CD4-positive, alpha-beta T cell treated with Interferon alpha-2 for 1 hour (primary cell): Measurements from ENCODE around the gene EPHA8.

Source experiments
- DNase-seq, 2 donors: peaks; one replicate each; pipeline ENCODE4 v3.0.0-alpha.2; 2020 to 2022

EPHA8 gene

DNA sequence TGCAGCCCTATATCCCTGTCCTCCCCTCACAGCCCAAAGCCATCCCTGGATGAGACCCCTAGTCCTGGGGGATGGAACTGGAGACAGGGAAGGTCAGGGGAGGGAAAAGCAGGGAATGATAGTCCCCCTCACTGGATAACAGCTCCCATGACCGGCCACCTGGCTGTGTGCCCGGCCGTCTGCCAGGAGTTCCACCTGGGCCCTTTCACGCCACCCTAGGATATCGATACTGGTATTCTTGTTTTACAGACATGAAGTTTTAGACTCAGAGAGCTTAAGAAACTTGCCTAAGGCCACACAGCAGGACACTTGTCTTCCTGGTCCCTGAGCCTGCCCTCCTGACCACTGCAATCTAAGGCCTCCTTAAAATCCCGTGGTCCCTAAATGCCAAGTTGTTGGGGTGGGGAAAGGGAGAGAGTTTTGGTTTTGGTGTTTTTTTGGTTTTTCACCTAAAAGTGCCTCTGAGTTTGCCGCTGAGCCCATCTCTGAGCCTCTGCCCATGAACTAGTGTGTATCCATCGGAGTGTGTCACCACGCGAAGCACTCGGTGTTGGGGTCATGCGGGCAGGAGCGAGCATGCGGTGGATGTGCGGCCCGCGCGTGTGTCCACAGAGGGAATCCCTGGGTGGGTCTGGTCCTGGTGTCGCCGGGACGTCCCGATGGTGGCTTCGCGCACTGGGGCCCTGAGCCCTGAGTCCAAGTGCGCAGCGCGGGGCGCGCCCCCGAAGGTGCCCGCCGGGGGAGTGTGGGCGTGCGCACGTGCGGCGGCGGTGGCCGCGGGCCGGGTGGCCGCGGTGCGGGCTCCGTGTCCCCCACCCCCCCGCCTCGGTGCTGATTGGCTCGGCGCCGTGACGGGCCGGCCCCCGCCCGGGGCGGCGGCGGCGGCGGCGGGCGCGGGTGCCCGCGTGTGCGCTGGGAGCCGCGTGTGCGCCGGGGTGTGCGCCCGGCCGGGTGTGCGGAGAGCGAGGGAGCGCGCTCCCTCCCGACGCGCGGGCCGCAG lies at the start of gene EPHA8:
EPHA8 (plus strand) TSS at position 906 of the 1,000 bp plus-strand sequence. CDS start 147 bp downstream, outside the sequence.
- DNase-seq = no peak

DNA sequence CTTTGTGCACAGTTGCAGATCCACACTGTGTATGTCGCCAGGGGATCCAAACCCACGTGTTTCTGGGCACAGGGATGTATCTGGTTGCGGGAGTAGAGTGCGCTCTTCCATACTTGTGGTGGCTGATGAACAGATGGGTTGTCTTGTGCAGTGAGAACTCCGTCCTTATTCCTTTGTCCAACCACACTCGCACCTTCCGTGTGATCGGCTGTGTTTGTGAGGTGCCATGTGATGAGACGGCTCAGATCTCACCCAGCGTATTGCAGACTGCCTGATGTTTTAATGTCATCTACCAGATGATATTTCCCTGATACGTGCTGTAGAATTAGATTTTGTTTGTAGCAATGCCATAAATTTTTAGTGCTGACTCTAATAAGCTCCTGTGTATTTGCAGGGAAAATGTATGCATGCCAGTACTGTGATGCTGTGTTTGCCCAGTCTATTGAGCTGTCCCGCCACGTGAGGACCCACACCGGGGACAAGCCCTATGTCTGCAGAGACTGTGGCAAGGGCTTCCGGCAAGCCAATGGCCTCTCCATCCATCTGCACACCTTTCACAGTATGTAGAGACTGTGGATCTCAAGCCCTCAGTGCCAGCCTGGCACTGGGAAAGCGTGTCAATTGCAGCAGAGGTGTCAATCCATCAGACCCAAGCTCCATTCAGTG lies 46.2 kb upstream of the EPHA8 start:
- DNase-seq = no peak

DNA sequence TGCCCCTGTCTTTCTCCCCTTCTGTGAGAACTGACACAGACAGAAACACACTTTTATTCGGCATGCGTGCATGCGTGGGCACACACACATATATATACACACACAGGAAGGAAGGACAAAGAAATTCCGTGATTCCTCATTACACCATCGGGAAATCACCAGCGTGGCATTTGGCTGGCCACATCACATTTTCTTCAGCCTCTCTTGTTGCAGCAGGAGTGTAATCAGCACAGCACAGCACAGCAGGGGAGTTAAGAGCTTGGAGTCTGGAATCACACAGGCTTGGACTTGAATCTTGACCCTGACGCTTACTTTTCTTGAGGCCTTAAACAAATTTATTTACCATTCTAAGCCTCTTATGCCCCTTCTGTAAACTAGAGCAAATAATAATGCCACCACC lies 45.3 kb upstream of the EPHA8 start:
- DNase-seq = no peak

DNA sequence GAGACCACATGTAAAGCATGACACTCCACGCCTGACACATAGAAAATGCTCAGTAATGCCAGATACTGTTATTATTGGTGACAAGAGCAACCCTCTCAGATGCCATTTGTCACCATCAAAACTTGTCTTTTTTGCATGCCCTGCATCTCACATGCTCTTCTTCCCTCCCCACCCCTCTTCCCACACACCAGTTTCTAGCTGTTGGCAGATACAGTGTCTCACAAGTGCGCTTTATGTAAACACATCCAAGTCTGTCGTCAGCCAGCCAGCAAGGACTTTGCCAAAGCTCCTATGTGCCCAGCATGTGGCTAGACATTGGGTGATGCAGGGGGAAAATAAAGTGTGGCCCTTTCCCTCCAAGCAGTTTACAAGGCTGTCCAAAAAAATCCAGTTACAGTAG lies 44.9 kb upstream of the EPHA8 start:
- DNase-seq = no peak

DNA sequence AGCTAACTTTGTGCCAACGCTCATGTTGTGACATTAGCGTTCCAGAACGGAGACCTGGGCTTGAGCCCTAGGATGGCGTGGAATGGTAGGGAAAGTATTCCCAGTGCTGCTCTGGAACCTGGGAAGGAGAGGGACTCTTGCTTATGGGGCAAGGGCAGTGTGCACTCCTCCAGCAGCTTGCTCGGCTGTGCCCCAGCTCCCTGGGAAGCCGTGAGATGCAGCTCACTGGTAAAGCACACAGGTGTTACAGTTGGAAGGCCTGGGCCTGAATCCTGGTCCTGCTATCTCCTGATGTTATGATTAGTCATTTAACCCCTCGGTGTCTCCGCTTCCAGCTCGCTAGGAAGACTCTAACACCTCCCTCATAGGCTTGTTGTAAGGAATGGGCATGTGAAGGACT lies 42.4 kb upstream of the EPHA8 start:
- DNase-seq = no peak

DNA sequence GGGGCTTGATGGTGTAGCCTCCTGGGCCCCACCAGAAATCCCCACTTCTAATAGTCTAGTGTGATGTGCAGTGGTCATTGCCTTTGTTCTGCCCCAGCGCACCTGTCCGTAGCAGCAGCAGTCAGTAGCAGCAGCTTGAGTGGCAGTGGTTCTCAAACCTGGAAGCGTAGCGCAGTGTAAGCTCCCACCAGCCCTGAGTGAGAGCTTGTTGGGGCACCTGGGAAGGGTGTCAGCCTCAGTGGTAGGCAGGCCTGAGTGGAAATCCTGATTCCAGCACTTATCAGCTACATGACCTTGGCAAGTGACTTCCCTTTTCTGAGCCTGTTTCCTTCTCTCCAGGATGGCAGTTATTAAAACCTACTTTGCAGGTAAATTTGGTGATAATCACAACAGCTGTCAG lies 41.6 kb upstream of the EPHA8 start:
- DNase-seq = no peak

DNA sequence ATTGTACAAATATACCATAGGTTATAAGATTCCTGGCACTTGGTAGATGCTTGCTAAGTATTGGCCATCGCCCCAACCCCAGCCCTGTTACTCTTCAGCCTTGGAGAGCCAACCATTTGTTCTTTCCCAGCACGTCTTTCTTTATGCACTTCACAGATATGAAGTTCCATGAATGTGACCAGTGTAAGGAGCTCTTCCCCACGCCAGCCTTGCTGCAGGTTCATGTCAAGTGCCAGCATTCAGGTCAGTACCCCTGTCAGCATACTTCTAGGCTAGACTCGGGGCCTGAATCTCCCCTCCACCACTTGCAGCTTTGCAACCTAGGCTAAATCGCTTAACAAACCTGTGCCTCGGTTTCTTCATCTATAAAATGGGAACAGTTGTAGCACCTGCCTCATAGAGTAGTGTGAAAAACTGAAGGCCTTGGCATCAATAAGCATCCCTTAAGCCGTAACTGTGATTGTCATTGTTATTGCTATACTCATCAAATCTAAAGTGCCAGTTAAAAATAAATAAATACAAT lies 41.0 kb upstream of the EPHA8 start:
- no peak for DNase-seq

DNA sequence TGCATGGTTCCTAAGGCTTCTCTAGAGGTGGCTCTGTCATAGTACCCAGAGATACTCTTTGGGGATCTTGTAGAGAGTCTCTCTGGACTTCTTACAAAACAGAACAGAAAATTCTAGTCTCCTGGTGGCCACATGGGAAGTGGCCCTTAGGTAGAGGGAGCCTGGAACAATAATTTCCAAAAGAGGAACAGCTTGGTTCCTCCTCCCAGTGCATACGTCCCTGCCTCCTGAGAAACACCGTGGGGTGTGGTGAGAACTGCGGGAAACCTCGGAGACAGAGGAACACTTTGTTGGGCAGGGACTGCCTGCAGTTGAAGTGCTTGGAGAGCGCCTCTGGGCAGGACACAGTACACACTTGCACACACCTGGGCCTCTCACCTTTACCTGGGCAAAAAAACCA lies 38.8 kb upstream of the EPHA8 start:
- no peak for DNase-seq

DNA sequence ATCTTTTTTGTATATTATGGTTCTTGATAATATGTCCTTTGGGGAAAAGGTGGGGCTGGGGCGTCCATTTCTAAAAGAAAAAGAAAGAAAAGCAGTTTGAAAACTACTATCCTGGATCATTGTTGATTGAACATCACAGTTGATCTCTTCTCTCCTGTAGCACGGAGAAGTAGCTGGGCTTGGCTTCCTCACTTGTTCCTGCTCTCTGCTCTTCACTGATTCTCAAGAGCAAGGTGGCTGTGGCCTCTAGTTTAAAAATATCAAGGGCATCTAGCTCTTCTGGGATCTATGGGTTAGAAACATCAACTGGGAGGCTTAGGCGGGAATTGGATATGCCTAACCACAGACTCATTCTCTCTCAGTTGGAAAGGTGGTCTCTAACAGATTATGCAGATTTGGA lies 38.1 kb upstream of the EPHA8 start:
- no peak for DNase-seq

DNA sequence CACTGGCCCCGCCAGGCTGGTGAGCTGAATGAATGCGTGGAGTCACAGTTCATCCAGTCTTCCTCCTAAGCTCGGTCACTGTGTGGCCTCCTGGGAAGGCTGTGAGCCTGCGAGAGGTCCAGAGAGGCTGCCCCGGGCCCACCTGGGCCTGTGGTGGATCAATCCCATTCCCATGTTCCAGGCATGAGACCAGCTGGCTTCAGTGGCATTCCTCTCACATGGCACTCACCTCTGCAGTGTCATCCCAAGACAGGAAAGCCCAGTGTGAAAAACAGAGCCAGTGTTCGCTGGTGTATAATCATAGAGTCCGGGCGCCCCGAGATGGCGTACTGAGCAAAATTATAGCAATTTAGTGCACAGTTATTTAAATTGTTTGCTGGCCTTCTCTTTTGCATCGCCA lies 37.6 kb upstream of the EPHA8 start:
- no peak for DNase-seq

DNA sequence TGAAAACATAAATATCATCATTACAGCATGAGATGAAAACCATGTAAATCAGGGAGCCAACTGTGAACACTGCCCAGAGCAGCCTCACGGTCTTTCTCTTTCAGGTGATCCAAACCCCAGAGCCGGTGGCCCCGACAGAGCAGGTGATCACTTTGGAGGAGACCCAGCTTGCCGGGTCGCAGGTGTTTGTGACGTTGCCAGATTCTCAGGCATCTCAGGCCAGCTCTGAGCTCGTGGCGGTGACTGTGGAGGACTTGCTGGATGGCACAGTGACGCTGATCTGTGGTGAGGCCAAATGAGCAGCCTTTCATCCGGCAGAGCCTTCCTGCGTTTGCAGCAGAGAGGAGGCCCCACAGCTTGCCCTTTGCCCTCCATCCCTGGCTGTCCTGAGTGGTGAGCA lies 37.2 kb upstream of the EPHA8 start:
- DNase-seq = no peak

DNA sequence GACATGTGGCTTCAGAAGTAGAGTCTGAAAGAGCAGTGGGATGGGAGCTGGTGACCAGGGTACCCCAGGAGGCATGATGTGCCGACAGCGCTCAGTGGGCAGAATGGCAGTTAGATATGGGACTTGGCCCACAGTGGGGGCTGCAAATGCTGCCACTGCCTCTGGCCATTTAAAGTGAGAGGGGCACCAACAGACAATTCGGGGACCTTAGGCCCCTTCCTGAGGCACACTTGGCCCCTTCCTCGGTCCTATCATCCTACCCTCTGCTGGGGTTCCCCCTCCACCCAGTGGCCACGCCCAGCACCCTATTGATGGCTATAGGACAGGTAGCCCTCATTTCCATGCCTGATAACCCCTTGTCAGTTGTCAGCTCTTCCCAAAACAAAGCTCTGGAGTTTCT lies 36.6 kb upstream of the EPHA8 start:
- DNase-seq = no peak

DNA sequence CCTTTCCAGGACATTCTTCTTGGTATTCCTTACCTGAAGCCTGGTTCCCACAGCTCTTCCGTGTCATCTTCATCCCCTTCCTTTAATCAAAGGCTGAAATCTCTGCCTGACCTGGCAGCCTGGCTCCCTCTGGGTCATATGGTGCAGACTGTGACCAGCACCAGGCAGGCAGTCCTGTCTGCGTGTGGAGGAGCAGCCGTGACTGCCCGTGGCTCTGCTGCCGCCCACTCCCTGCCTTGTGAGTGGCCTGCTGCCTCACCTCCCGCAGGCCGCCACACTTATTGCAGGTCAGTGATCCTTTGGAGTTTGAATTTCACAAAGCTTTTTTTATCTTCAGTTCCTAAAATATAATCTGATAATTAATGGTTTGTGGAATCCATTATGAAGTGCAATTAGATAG lies 36.2 kb upstream of the EPHA8 start:
- no peak for DNase-seq

DNA sequence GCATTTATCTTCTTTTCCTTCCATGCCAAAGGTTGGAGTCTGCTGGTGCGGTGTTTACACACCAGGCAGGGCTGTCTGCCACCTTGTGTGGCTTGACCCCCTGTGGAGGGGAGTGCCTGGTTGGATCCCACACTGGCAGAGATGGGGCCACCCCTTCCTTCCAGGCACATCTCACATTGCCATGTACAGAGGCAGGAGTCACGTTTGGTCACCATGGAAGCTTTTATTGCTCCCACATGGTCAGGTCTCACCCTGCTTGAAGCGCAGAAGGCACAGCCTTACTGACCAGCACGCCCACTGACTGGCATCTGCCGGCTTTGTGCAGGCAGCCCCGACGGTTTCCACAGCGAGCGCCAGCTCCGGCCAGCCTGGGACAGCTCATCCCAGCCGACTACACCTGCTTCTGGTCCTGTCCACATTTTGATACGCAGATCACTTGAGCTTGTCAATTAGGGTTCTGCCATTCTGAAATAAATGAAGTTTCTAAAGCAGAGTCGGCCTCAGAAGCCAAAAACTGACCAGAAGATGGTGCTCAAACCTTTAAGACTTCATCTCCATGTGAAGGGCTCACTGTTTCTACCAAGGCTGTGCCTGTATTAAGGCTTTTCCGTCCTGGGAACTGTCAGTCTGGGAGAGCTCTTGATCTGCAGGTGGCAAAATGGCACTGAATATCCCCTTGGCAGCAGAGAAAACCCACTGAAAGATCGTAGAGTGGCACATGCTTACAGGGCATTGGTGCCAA lies 35.6 kb upstream of the EPHA8 start:
- DNase-seq = no peak

DNA sequence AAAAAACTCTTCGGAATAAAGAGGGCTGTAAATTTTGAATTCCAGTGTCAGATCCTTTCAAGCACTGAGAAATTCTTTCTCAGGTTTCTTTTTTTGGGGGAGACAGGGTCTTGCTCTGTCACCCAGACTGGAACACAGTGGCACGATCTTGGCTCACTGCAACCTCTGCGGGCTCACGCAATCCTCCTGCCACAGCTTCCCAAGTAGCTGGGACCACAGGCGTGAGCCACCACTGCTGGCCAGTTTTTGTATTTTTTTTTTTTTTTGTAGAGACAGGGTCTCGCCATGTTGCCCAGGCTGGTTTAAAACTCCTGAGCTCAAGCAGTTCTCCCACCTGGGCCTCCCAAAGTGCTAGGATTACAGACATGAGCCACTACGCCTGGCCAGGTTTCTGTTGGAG lies 34.8 kb upstream of the EPHA8 start:
- DNase-seq = no peak

DNA sequence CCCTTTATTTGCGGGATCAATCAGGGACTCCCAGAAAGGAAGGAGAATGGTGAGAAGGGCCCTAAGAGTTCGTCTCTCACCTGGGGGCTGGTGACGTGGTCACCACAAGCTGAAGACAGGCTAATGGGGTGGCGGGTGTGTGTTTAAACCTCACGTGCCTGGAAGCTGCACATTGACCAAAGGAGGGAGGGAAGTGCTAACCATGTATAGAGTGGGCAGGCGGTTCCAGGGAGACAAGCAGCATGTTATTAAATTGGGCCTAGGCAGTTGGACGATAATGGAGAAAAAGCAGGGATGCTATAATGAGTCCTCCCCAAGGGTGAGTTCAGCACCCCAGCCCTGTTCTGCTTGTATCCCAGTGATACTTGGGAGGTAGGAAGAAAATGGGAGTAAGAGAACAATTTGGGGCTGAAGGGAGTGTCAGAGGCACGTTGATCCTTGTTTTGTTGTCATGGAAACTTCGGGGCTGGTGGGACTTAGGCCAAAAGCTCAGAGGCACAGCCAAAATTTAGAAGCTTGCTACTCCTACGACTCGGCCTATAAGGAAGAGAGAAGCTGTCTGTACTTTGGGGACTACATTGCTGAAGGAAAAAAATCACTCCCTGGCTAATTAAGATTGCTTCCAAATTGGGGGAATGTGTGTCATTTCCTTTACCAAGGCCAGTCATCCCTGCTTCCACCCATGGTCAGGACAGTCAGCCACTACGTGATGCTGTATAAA lies 33.2 kb upstream of the EPHA8 start:
- no peak for DNase-seq

DNA sequence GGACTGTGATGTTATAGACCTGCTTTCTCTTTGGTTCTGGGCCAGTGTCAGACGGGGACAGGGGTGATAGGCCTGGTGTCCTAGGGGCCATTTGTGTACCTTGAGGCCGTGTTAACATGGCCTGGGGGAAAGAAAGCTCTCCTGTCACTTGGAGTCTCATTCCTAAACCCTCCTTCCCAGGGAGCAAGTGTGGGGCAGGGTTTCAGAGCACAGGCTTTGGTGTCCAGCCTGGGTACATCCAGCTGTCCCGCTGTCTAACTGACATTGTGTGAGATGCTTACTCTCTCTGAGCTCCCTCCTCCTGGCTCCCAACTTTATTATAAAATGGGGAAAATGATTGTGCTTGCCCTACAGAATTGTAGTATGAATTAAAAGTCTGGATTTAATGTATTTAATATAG lies 32.6 kb upstream of the EPHA8 start:
- no peak for DNase-seq

DNA sequence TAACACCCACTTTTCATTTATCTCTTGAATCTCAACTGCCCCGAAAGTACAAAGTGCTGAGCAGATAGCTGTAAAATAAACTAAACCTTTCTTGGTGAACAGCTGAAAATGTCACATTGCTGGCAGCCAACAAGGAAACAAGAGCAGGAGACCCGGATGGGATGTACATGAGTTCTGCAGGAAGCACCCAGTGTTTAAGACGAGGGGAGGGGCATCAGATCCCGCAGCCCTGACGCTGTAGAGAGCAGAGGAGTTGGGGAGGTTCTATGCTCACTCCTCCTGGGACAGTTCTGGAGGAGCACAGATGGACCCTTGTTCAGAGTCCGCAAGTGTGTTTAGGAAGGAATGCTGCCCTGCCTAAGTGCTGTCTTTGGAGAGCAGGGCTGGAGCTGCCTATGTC lies 32.0 kb upstream of the EPHA8 start:
- DNase-seq = no peak

DNA sequence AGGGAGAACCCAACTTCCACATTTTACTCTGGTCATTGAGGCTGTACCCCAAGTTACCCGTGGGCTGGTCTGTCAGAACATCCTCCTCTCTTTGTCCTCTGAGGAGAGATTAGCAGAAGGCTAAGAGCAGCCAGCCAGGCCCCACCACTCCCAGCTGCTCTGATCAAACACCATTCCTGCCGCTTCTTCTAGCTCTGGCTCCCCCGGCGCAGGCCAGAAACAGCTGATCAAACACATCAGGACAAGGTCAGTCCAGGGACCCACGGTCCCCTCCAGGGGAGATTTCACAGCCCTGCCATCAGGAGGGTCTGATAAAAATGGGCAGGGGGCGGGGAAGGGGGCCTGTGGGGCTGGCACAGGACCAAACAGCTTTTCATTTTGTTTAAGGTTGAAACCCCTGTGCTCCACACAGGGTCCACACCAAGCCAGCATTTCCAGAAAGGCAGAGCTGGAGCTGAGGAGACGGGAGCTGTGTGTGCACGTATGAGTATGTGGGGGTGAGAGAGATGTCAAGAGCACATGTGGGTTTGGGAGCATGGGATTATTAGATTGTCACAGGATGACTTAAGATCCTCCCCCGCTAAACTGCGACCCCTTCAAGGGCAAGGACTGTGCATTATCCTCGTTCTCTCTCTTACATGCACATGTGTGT lies 29.9 kb upstream of the EPHA8 start:
- DNase-seq = no peak

DNA sequence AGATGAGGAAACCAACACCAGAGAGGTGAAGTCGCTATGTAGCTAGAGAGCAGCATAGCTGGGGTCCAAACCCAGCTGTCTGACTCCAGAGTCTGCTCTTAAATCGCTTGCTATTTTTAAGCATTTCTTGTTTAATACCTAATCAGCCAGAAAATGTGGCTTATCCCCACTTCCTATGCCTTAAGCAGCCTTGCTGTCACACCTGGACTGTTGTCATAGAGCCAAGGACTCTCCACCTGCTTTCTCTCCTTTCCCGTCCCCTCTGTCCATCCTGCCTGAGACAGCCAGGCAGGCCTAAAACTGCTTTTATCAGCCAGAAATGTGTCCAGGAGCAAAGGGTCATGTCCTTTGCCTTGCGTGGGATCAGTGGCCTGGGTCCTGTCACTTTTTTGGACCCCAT lies 28.3 kb upstream of the EPHA8 start:
- no peak for DNase-seq

DNA sequence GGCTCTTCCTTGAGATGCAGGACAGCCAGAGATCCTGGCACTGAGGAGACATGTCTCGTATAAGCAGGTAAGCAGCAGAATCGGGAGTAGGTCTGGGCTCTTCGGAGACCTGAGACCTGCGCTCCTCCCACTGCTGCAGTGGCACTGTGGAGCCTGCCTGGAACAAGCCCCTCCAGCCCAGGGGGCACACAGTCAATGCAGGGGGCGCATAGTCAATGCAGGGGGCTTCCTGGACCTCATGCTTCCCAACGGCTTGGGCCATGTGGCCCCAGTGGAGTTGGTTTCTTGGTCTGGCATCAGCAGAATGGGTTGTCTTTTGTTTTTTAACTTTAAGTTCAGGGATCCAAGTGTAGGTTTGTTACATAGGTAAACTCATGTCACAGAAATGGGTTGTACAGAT lies 27.9 kb upstream of the EPHA8 start:
- no peak for DNase-seq

DNA sequence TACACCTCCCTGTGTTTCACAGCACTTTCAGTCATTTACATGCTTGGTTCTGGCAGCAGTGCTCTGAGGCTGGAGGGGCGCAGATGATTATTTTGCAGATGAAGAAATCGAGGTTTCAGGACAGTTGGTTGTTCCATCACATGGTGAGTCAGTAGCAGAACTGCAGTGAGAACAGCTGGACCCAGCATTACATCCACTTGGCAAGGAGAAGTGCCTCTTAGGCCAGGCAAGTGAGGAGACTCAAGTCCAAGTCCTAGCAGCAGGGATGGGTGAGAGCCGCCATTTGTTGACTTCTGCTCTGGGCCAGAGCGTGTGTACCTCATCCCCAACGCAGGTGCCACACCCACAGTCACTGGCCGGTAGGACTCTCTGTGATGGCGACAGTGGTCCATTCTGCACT lies 26.8 kb upstream of the EPHA8 start:
- no peak for DNase-seq
